Articular chondrocyte of knee joint (primary cell): ENCODE data around the gene SEC61A2. TPM values are rescaled to one million over a fixed set of nuclear protein-coding genes. Genes with fewer than 3 reads are reported as not detected.

Experiments
- small RNA-seq: library from RNA; depleted of rRNA; stranded (forward); fragments of <200 nt; gene quantifications from one replicate; pipeline ENCODE3, GENCODE V24; 2012
- total RNA-seq: library from RNA; depleted of rRNA; stranded (reverse); fragments of >200 nt; gene quantifications from 2 replicates; pipeline ENCODE4 v1.2.3, GENCODE V29; 2012

The SEC61A2 gene
- 10.9 and 11.1 TPM in 2 replicates for total RNA-seq

GRCh38 chr10:12129222-12130111 is at the start of gene SEC61A2:
Gene SEC61A2, plus strand, starts transcription at chr10:12129677. Its CDS starts 111 bp downstream, at chr10:12129788.

GRCh38 chr10:12195603-12196506 is 66.4 kb downstream of the SEC61A2 start, which contains the start of the genes CDC123 and NUDT5:
Gene CDC123, plus strand, starts transcription at chr10:12196188. Its CDS starts 58 bp downstream, at chr10:12196246.
Gene NUDT5, minus strand, starts transcription at chr10:12195891. Its CDS starts 9,600 bp downstream, at chr10:12186291.

Small RNAs within 50 kb of the gene (small RNA-seq; reads per million reads assigned to genes)
- gene MIR548AK (not detected), gene RNU6-88P (not detected)

Other genes starting within 250 kb of the SEC61A2 start
- gene UPF2, start 86.9 kb upstream of the SEC61A2 start, total RNA-seq, result 14.5 and 17.1 TPM in 2 replicates
- gene DHTKD1, start 60.7 kb upstream of the SEC61A2 start, total RNA-seq, result 16.6 and 19.6 TPM in 2 replicates
- gene NUDT5, start 66.2 kb downstream of the SEC61A2 start, total RNA-seq, result 63.3 and 75.4 TPM in 2 replicates
- 111 and 114 TPM in 2 replicates for gene CDC123, start 66.5 kb downstream of the SEC61A2 start, total RNA-seq
- gene CAMK1D, start 219.9 kb downstream of the SEC61A2 start, total RNA-seq, result 14.4 and 19.3 TPM in 2 replicates